Esophagus muscularis mucosa (tissue), 4 donors: Measurements from ENCODE around the gene BDH1. TPM values are rescaled to one million over a fixed set of nuclear protein-coding genes. Genes with fewer than 3 reads are reported as not detected.

ENCODE experiments used
- DNase-seq: peaks from one replicate; pipeline ENCODE4 v3.0.0-alpha.2; 2017; ENCODE audit errors: extremely low spot score
- H3K27ac ChIP-seq, 4 donors: fragments of 200-600 bp; sonication (generic); replicated peaks in 1 of 4; 1 replicate in 3 of 4; 2 replicates in 1 of 4; pipeline ENCODE4 v1.5.1; 2016 to 2019; ENCODE audit warnings: mild to moderate bottlenecking in 1 of 4
- H3K27me3 ChIP-seq, 4 donors: fragments of 200-600 bp; sonication (generic); one replicate each; pipeline versions ENCODE4 v1.5.1 to v1.6.0; 2016 to 2019
- H3K36me3 ChIP-seq, 4 donors: fragments of 200-600 bp; sonication (generic); one replicate each; pipeline ENCODE4 v1.5.1; 2016 to 2019
- H3K4me1 ChIP-seq, 4 donors: fragments of 200-600 bp; sonication (generic); one replicate each; pipeline ENCODE4 v1.5.1; 2016 to 2019
- H3K4me3 ChIP-seq, 4 donors: fragments of 200-600 bp; sonication (generic); 1 replicate in 2 of 4; 2 replicates in 2 of 4; pipeline ENCODE4 v1.5.1; 2016 to 2019; ENCODE audit warnings: mild to moderate bottlenecking in 4 of 4, moderate library complexity in 1 of 4
- H3K9me3 ChIP-seq, 4 donors: fragments of 200-600 bp; sonication (generic); 1 replicate in 3 of 4; 2 replicates in 1 of 4; pipeline ENCODE4 v1.5.1; 2016 to 2019
- CTCF ChIP-seq, 3 experiments: fragments of 200-600 bp in 2 of 3; fragments of 450-650 bp in 1 of 3; sonication (generic) in 2 of 3; IDR thresholded peaks; one replicate each; pipeline ENCODE4 v1.5.1; 2017 to 2019; ENCODE audit warnings: antibody characterized with exemption in 3 of 3, mild to moderate bottlenecking in 2 of 3, moderate library complexity in 1 of 3
- EP300 ChIP-seq: sonication (generic); formaldehyde crosslinking; IDR thresholded peaks from one replicate; pipeline ENCODE4 v1.6.1; 2017; ENCODE audit warnings: antibody characterized with exemption
- POLR2A ChIP-seq: fragments of 450-650 bp; IDR thresholded peaks from one replicate; pipeline ENCODE4 v1.6.1; 2017; ENCODE audit warnings: antibody characterized with exemption, moderate library complexity, mild to moderate bottlenecking, low read depth
- POLR2AphosphoS5 ChIP-seq, 2 donors: sonication (generic); formaldehyde crosslinking; IDR thresholded peaks; one replicate each; pipeline ENCODE4 v1.6.1; 2017; ENCODE audit warnings: antibody characterized with exemption in 2 of 2
- WGBS: methylation state at CpG from one replicate; pipeline ENCODE4 v1.1.5; 2018; 5-methylcytosine and 5-hydroxymethylcytosine counted together
- intact Hi-C: fragments of 100-400 bp; cut with DNase I; formaldehyde crosslinking; loops from one replicate; pipeline ENCODE4 v1.15.1; 2023
- small RNA-seq, 3 donors: library from RNA; depleted of rRNA; stranded (forward); fragments of <200 nt; gene quantifications; one replicate each; pipeline ENCODE3, GENCODE V24; 2016
- total RNA-seq, 4 donors: library from RNA; depleted of rRNA; stranded (reverse); fragments of >200 nt; gene quantifications; one replicate each; pipeline versions ENCODE4 v1.1.0 to v1.2.1, GENCODE V29; 2016

Gene BDH1
- total RNA-seq, 4 donors from 2014 or later, result 9.1 to 18.7 (median 14.6) TPM

- WGBS, result 78% methylated on average over 7 of the region's 7 CpGs
- no peak for TF ChIP-seq EP300
- no peak for TF ChIP-seq CTCF (IDR thresholded peaks at IDR 0.05)
- no peak for TF ChIP-seq POLR2A
- no peak for TF ChIP-seq POLR2AphosphoS5 (IDR thresholded peaks at IDR 0.05)
- Histone ChIP-seq H3K4me3 (no peak overlapping the region), H3K9me3 (no peaks in the 10 kb centered on the region), H3K4me1 (peaks cover 0 to 12% (median 11%) of the 10 kb centered on the region in 4 donors), H3K27ac (no peak overlapping the region), H3K27me3 (peaks cover 0 to 6% (median 0%) of the 10 kb centered on the region in 4 donors), H3K36me3 (no peaks in the 10 kb centered on the region)
- intact Hi-C loops, result no loop called here
- no peak for DNase-seq
These were observed 93.0 kb downstream of the BDH1 start for GRCh38 chr3:197462808-197463207.

GRCh38 chr3:197460639-197461038 lies 95.1 kb downstream of the BDH1 start:
- peaks cover 0 to 16% (median 14%) of the 10 kb centered on the region in 4 donors for H3K4me1 ChIP-seq
- no peaks in the 10 kb centered on the region for H3K36me3 ChIP-seq
- no peak overlapping the region for H3K27ac ChIP-seq
- DNase-seq, result no peak
- no peak for TF ChIP-seq CTCF (IDR thresholded peaks at IDR 0.05)
- no peak for TF ChIP-seq POLR2AphosphoS5 (IDR thresholded peaks at IDR 0.05)
- no peak for TF ChIP-seq EP300
- no peak for TF ChIP-seq POLR2A
- intact Hi-C loops, result no loop called here
- H3K27me3 ChIP-seq, result peaks cover 0 to 6% (median 0%) of the 10 kb centered on the region in 4 donors
- no peaks in the 10 kb centered on the region for H3K9me3 ChIP-seq
- no peak overlapping the region for H3K4me3 ChIP-seq
- 69% methylated on average over 6 of the region's 6 CpGs for WGBS

GRCh38 chr3:197460002-197460401 lies 95.8 kb downstream of the BDH1 start:
- Histone ChIP-seq H3K4me3 (no peak overlapping the region), H3K4me1 (peaks cover 0 to 16% (median 15%) of the 10 kb centered on the region in 4 donors), H3K27me3 (peaks cover 0 to 6% (median 0%) of the 10 kb centered on the region in 4 donors), H3K36me3 (no peaks in the 10 kb centered on the region), H3K9me3 (no peaks in the 10 kb centered on the region), H3K27ac (no peak overlapping the region)
- TF ChIP-seq POLR2AphosphoS5 (IDR thresholded peaks at IDR 0.05) (no peak), CTCF (IDR thresholded peaks at IDR 0.05) (no peak), POLR2A (no peak), EP300 (no peak)
- intact Hi-C loops, result no loop called here
- DNase-seq, result no peak
- 76% methylated on average over 13 of the region's 13 CpGs for WGBS

Small RNA genes lying within 50 kb of the gene (small RNA-seq; reads per million reads assigned to genes)
- gene AC132008.1, result 0 reads per million in 3 donors

Other genes with a start within 250 kb of the BDH1 start
- 10 to 100 TPM; 45.7 to 76.7 (median 69.8) TPM for gene RUBCN, start 180.9 kb upstream of the BDH1 start, total RNA-seq
- gene FYTTD1, start 193.9 kb upstream of the BDH1 start, total RNA-seq, result 100 to 1,000 TPM in 2 of 4 donors, 10 to 100 TPM in 2; 57.7 to 111 (median 85.6) TPM
- 100 to 1,000 TPM in 1 of 4 donors, 10 to 100 TPM in 3; 34.6 to 160 (median 55.2) TPM for gene LRCH3, start 235.3 kb upstream of the BDH1 start, total RNA-seq